ENCODE results near the gene CDC27. TPM values are rescaled to one million over a fixed set of nuclear protein-coding genes. Genes with fewer than 3 reads are reported as not detected.

The CDC27 gene
- total RNA-seq, 1 experiment from 2014 or later = 191 TPM

- Histone ChIP-seq H3K36me3 (ENCODE audit: control insufficient read depth in 1 of 2, insufficient read depth in 2 of 2, low read length in 2 of 2) (no peaks in the 10 kb centered on the region), H3K27ac (ENCODE audit: low read depth, low read length) (no peak overlapping the region), H3K4me2 (ENCODE audit: low read length) (peak overlapping the region; percentile 44), H3K4me3 (replicated peaks in 1 of 2; ENCODE audit: low read depth in 1 of 2, low read length in 2 of 2) (peak overlapping the region in 1 of 2 experiments; percentile 6; a peak in 1 of 4 replicates), H3K9me3 (ENCODE audit: control insufficient read depth in 1 of 2, insufficient read depth in 1 of 2, low read depth in 1 of 2, low read length in 2 of 2) (peaks cover 0 to 5% of the 10 kb centered on the region in 2 experiments; a peak in 1 of 4 replicates), H3K79me2 (ENCODE audit: insufficient read depth, low read length) (no peaks in the 10 kb centered on the region), H3K9me2 (ENCODE audit: insufficient read depth) (no peaks in the 10 kb centered on the region), H3K4me1 (ENCODE audit: control insufficient read depth in 1 of 2, insufficient read depth in 2 of 2, low read length in 2 of 2) (peaks cover 14 to 28% of the 10 kb centered on the region in 2 experiments), H4K20me1 (ENCODE audit: insufficient read depth) (no peaks in the 10 kb centered on the region), H3K27me3 (ENCODE audit: insufficient read depth, low read length) (no peaks in the 10 kb centered on the region), H2AFZ (ENCODE audit: low read depth, low read length, poor library complexity, severe bottlenecking) (peak overlapping the region; percentile 69), H3K9ac (ENCODE audit: low read length) (no peak overlapping the region)
- DNase-seq (ENCODE audit: low read depth, low spot score) (peak; percentile 58), ATAC-seq (no peak)
- no TSS peak for BruUV-seq (replicated peaks)
- ChIA-PET POLR2A (no interaction called here), CTCF (interaction anchor here (1.5 kb wide), 1 partner anchor 90 kb away, joined by 5 read pairs; no protein-coding TSS in a partner anchor), RAD21 (ENCODE audit: low non-redundant PET in 1 of 2, low total read pairs in 2 of 2, uncharacterized antibody in 2 of 2, unreplicated experiment in 2 of 2) (no interaction called here)
- no peak for TF ChIP-seq SP1 (IDR thresholded peaks at IDR 0.05; ENCODE audit: low read depth)
- peak; percentile 80 for TF ChIP-seq SRF (IDR thresholded peaks at IDR 0.05; ENCODE audit: low read depth)
- intact Hi-C loops (cut with micrococcal nuclease) = loop anchor here (1.0 kb wide), 1 partner anchor 90 kb away; no protein-coding TSS in a partner anchor
Observed at GRCh38 chr17:47225436-47225858, 36.4 kb upstream of the CDC27 start.

- H3K27me3 ChIP-seq (ENCODE audit: insufficient read depth, low read length) = no peaks in the 10 kb centered on the region
- H3K36me3 ChIP-seq (ENCODE audit: control insufficient read depth in 1 of 2, insufficient read depth in 2 of 2, low read length in 2 of 2) = no peaks in the 10 kb centered on the region
- no peak overlapping the region for H3K27ac ChIP-seq (ENCODE audit: low read depth, low read length)
- H3K79me2 ChIP-seq (ENCODE audit: insufficient read depth, low read length) = no peaks in the 10 kb centered on the region
- peak overlapping the region in 1 of 2 experiments; percentile 6; a peak in 1 of 4 replicates for H3K4me3 ChIP-seq (replicated peaks in 1 of 2; ENCODE audit: low read depth in 1 of 2, low read length in 2 of 2)
- ChIA-PET CTCF (interaction anchor here (1.5 kb wide), 1 partner anchor 91 kb away, joined by 5 read pairs; no protein-coding TSS in a partner anchor), RAD21 (ENCODE audit: low non-redundant PET in 1 of 2, low total read pairs in 2 of 2, uncharacterized antibody in 2 of 2, unreplicated experiment in 2 of 2) (no interaction called here), POLR2A (no interaction called here)
- no peaks in the 10 kb centered on the region for H4K20me1 ChIP-seq (ENCODE audit: insufficient read depth)
- H3K4me1 ChIP-seq (ENCODE audit: control insufficient read depth in 1 of 2, insufficient read depth in 2 of 2, low read length in 2 of 2) = peaks cover 12 to 24% of the 10 kb centered on the region in 2 experiments
- intact Hi-C loops (cut with micrococcal nuclease) = loop anchor here (1.0 kb wide), 1 partner anchor 90 kb away; no protein-coding TSS in a partner anchor
- peaks cover 0 to 5% of the 10 kb centered on the region in 2 experiments; a peak in 1 of 4 replicates for H3K9me3 ChIP-seq (ENCODE audit: control insufficient read depth in 1 of 2, insufficient read depth in 1 of 2, low read depth in 1 of 2, low read length in 2 of 2)
- no peak overlapping the region for H3K9ac ChIP-seq (ENCODE audit: low read length)
- ATAC-seq = no peak
- H3K9me2 ChIP-seq (ENCODE audit: insufficient read depth) = no peaks in the 10 kb centered on the region
- no peak for DNase-seq (ENCODE audit: low read depth, low spot score)
- H2AFZ ChIP-seq (ENCODE audit: low read depth, low read length, poor library complexity, severe bottlenecking) = peak overlapping the region; percentile 69
- H3K4me2 ChIP-seq (ENCODE audit: low read length) = peak overlapping the region; percentile 44
- no TSS peak for BruUV-seq (replicated peaks)
- TF ChIP-seq SIN3A (IDR thresholded peaks at IDR 0.05; ENCODE audit: low read depth) (no peak), ZFX (IDR thresholded peaks at IDR 0.05) (no peak), FOSL1 (IDR thresholded peaks at IDR 0.05; ENCODE audit: low read depth) (no peak), REST (IDR thresholded peaks at IDR 0.05; ENCODE audit: low read depth) (no peak), MAX (IDR thresholded peaks at IDR 0.05) (no peak), CBX3 (IDR thresholded peaks at IDR 0.05; ENCODE audit: low read depth) (no peak), RAD21 (IDR thresholded peaks at IDR 0.05; ENCODE audit: low read depth) (no peak), ATF3 (IDR thresholded peaks at IDR 0.05) (no peak), EZH2 (IDR thresholded peaks at IDR 0.05) (no peak), EZH2phosphoT487 (IDR thresholded peaks at IDR 0.05; ENCODE audit: borderline replicate concordance) (no peak), TCF7L2 (IDR thresholded peaks at IDR 0.05; ENCODE audit: borderline replicate concordance, extremely low read depth, insufficient read depth, insufficient read length) (no peak), ELF1 (IDR thresholded peaks at IDR 0.05; ENCODE audit: borderline replicate concordance, low read depth) (no peak), ZBTB33 (IDR thresholded peaks at IDR 0.05; ENCODE audit: extremely low read depth, insufficient replicate concordance, low read length) (no peak)
Observed at GRCh38 chr17:47224966-47225365, 35.9 kb upstream of the CDC27 start.

Measured in HCT116 (cell line).